ENCODE results near the gene SPRED2. TPM values are rescaled to one million over a fixed set of nuclear protein-coding genes. Genes with fewer than 3 reads are reported as not detected.
A peak's percentile ranks its signal among the peaks of the same experiment; 100 is the strongest.

SPRED2 gene
- total and polyA plus RNA-seq, 2 donors from 2014 or later, result 8.9 to 42.3 TPM

DNA sequence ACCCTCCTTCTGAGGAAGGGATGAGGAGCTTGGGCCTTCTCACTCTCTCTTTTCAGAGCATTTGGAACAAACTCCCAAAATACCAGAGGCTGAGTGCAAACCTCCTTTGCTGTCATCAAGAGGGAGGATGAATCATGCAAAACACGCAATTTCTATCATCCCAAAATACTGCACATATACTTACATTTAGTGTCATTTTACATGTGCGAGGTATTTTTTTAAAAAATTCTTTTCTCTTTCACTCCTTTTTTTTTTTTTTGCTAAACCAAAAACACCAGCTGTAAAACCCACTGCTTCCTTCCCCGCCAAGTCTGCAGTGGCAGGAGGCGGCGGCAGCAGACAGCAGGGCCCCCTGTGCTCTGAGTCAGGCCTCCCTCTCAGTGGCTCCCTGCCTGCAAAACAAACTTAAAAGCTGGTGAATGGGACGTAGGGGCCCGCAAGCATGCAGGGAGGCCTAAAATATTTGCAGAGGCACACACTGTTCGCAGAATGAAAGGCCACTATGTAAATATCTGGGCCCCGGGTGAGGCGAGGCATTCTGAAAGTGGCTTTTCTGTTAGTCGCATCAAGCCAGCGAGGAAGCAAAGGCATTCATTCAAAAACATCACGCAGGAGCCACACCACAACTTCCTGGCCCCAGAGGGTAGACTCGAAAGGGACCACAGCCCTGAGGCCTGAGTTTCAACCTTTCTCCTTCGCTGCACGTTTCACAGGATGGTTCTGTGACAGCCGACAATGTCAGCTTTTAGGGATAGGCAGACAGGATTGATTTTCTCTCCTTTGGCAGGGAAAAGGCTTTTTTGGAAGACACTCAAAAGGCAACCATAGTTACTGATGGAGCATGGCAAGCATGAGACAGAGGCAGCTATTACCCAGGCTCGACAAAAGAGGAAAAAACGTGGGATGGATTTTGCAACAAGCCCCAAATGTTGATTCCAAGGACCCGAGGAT lies 131.4 kb downstream of the SPRED2 start:
- TF ChIP-seq, protein P1, sequence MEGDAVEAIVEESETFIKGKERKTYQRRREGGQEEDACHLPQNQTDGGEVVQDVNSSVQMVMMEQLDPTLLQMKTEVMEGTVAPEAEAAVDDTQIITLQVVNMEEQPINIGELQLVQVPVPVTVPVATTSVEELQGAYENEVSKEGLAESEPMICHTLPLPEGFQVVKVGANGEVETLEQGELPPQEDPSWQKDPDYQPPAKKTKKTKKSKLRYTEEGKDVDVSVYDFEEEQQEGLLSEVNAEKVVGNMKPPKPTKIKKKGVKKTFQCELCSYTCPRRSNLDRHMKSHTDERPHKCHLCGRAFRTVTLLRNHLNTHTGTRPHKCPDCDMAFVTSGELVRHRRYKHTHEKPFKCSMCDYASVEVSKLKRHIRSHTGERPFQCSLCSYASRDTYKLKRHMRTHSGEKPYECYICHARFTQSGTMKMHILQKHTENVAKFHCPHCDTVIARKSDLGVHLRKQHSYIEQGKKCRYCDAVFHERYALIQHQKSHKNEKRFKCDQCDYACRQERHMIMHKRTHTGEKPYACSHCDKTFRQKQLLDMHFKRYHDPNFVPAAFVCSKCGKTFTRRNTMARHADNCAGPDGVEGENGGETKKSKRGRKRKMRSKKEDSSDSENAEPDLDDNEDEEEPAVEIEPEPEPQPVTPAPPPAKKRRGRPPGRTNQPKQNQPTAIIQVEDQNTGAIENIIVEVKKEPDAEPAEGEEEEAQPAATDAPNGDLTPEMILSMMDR (IDR thresholded peaks at IDR 0.05; ENCODE audit: borderline replicate concordance, extremely low read depth, insufficient read depth), result no peak
- DNase-seq (peak in 2 of 5 donors; percentile 31 to 51), FAIRE-seq (no peak)
- H3K27ac ChIP-seq (ENCODE audit: low read depth in 2 of 2, low read length in 2 of 2), result no peak overlapping the region
- no peaks in the 10 kb centered on the region for H3K36me3 ChIP-seq (ENCODE audit: control insufficient read depth in 2 of 3, insufficient read depth in 3 of 3, low read length in 3 of 3)
- no peaks in the 10 kb centered on the region for H3K9me3 ChIP-seq (ENCODE audit: control insufficient read depth in 2 of 3, insufficient read depth in 1 of 3, low read length in 3 of 3)
- peaks cover 0 to 5% (median 0%) of the 10 kb centered on the region in 3 donors for H3K4me1 ChIP-seq (ENCODE audit: control insufficient read depth in 2 of 3, insufficient read depth in 2 of 3, low read depth in 1 of 3, low read length in 3 of 3)
- no peak overlapping the region for H3K4me3 ChIP-seq (ENCODE audit: low read length in 3 of 3)
- no peak overlapping the region for H3K9ac ChIP-seq (ENCODE audit: low read length in 3 of 3)
- intact Hi-C loops (cut with DNase I), result no loop called here
- H3K27me3 ChIP-seq (ENCODE audit: control insufficient read depth, insufficient read depth, low read length), result no peaks in the 10 kb centered on the region

DNA sequence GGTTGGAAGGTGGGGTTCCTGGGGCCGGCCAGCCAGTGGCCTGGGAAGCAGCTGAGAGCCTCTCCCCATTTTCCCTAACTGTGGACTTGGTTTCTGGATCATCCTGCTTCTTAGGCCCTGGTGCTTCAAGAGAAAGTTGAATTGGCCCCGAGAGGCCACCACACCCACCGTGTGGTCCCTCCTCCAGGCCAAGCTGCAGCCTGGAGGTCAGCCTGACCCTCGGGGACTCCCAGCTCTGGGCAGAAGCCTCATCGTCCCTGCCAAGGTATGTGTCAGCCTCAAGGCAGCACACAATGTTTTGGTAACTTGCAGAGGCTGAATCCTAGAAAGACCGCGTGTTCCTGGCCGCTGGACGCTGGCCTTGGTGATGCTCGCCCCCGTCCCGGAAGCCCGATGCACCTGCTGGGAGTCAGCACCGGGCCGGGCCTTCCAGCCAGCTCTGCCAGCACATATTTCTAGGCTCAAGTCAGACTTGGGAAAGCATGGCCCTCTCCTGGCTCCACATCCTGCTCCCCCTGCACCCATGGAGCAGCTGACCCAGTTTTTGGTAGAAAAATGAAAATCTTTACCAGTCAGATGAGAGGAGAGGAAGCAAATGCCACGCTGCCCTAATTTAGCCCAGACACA lies 132.2 kb downstream of the SPRED2 start:
- intact Hi-C loops (cut with DNase I), result no loop called here
- Histone ChIP-seq H3K4me1 (ENCODE audit: control insufficient read depth in 2 of 3, insufficient read depth in 2 of 3, low read depth in 1 of 3, low read length in 3 of 3) (peaks cover 0 to 5% (median 0%) of the 10 kb centered on the region in 3 donors), H3K27ac (ENCODE audit: low read depth in 2 of 2, low read length in 2 of 2) (no peak overlapping the region), H3K27me3 (ENCODE audit: control insufficient read depth, insufficient read depth, low read length) (no peaks in the 10 kb centered on the region), H3K9ac (ENCODE audit: low read length in 3 of 3) (no peak overlapping the region), H3K9me3 (ENCODE audit: control insufficient read depth in 2 of 3, insufficient read depth in 1 of 3, low read length in 3 of 3) (no peaks in the 10 kb centered on the region), H3K36me3 (ENCODE audit: control insufficient read depth in 2 of 3, insufficient read depth in 3 of 3, low read length in 3 of 3) (no peaks in the 10 kb centered on the region), H3K4me3 (ENCODE audit: low read length in 3 of 3) (no peak overlapping the region)
- TF ChIP-seq, protein P1 (IDR thresholded peaks at IDR 0.05; ENCODE audit: borderline replicate concordance, extremely low read depth, insufficient read depth), result no peak
- FAIRE-seq (no peak), DNase-seq (peak in 1 of 5 donors; percentile 90)

DNA sequence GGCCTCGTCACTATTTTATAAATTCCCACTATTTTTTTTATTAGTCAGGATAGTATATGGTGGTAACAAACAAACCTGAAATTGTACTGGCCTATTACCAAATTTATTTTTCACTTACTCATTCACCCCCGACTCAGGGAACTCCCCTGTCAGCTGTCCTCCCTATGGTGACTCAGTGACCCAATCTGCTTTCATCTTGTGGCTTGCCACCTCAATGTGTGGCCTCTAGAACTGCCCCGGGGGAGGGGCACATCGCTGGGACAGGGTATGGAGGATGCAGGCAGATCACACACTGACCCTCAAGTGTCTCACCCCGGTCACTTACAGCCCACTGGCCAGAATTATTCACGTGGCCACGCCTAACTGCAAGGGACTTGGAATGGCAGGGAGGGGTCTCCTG lies 133.2 kb downstream of the SPRED2 start:
- peaks cover 0 to 5% (median 0%) of the 10 kb centered on the region in 3 donors for H3K4me1 ChIP-seq (ENCODE audit: control insufficient read depth in 2 of 3, insufficient read depth in 2 of 3, low read depth in 1 of 3, low read length in 3 of 3)
- TF ChIP-seq, protein P1 (IDR thresholded peaks at IDR 0.05; ENCODE audit: borderline replicate concordance, extremely low read depth, insufficient read depth), result no peak
- no peaks in the 10 kb centered on the region for H3K9me3 ChIP-seq (ENCODE audit: control insufficient read depth in 2 of 3, insufficient read depth in 1 of 3, low read length in 3 of 3)
- H3K27ac ChIP-seq (ENCODE audit: low read depth in 2 of 2, low read length in 2 of 2), result no peak overlapping the region
- FAIRE-seq, result no peak
- H3K36me3 ChIP-seq (ENCODE audit: control insufficient read depth in 2 of 3, insufficient read depth in 3 of 3, low read length in 3 of 3), result no peaks in the 10 kb centered on the region
- no peak overlapping the region for H3K9ac ChIP-seq (ENCODE audit: low read length in 3 of 3)
- intact Hi-C loops (cut with DNase I), result no loop called here
- no peak for DNase-seq
- no peak overlapping the region for H3K4me3 ChIP-seq (ENCODE audit: low read length in 3 of 3)
- H3K27me3 ChIP-seq (ENCODE audit: control insufficient read depth, insufficient read depth, low read length), result no peaks in the 10 kb centered on the region
